Measurements from ENCODE around the gene POFUT1.

The POFUT1 gene

DNA sequence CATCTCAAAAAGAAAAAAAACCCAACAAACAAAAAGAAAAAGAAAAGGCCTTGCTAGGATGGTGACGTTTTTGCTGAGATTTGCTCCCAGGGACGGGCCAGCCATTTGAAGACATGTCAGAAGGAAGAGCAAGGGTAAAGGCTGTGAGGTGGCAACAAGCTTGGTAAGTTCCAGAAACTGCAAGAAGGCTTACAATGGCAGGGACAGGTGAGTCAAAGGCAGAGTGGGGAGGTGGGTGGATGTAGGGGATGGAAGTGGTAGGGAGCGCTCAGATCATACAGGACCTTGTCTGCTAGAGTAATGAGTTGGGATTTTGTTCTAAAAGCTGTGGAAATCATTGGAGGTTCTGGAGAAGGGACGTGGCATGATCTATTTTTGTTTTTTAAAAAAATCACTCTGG lies 74.0 kb downstream of the POFUT1 start:
- DNase-seq (ENCODE audit: low spot score): no peak

DNA sequence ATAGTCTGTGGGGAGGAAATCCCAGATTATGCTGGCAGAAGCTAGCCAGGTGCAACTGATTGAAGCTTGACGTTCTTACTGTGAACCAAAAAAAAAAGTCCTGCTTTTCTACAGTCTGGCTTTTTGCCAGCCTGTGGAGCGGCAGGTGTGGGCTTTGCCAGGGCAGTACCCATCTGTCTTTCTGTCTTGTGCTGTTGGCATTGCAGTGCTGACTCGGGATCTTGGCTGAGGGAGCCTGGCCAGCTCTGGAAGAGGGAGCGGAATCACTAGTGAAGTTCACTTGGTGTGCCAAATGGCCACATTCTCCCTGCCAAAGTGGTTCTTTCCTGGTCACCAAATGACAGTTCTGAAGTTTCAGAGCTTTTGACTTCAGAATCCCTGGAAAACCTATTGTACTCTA lies 74.8 kb downstream of the POFUT1 start:
- peak; percentile 53 for DNase-seq (ENCODE audit: low spot score)

DNA sequence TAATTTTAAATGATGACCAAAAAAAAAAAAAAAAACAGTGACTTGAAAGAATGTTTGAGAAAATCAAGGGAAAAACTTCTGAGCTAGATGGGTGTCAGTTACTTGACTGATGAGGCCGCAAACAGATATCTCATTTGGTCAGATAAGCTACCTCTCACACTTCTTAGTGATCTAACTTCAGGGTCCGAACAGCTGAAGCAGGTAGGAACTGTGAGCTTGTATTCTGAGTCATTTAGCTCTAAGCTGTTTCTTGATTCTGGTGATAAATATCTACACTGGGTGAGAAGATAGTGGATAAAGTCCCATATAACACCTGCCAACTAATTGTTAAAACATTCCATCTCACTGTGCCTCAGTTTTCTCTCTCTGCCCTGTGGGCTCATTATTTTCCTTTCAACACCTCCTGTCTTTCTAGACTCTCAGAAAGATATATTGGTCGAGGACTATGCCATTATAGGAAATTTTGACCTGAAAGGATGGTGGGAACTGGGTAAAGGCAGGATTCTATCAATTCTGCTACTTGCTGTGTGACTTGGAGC lies 77.5 kb downstream of the POFUT1 start:
- no peak for DNase-seq (ENCODE audit: low spot score)

DNA sequence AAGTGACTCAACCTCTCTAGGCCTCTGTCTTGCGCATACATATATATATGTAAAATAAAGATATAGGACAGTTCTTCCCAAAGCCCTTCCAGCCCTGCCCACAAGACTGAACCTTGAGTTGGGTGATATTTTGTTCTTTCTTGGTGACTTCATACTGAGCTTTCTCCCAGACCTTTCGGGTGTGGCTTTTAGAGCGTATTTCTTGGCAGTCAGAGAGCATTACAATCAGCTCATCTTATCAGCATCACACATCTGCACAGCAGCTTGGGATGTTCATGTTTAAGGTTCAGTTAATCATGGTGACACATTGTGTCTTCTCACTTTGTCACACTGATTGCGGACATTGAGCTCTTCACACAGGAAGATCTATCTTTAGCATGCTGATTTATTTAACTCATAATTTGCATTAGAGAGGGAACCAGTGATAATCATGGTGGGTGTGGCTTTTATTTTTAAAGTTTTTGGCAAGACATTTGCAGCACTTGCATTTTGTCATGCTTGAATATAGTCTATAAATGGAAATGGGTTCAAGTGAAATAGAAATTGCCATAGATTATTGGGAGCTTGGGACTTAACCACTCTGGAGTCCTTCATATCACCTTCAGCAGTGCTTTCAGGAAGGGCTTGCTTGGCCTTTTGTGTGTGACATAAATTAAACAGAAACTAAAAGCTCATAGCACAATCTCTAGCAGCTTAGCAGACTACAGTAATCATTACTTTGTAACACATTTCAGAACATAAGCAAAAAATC lies 78.1 kb downstream of the POFUT1 start:
- no peak for DNase-seq (ENCODE audit: low spot score)

DNA sequence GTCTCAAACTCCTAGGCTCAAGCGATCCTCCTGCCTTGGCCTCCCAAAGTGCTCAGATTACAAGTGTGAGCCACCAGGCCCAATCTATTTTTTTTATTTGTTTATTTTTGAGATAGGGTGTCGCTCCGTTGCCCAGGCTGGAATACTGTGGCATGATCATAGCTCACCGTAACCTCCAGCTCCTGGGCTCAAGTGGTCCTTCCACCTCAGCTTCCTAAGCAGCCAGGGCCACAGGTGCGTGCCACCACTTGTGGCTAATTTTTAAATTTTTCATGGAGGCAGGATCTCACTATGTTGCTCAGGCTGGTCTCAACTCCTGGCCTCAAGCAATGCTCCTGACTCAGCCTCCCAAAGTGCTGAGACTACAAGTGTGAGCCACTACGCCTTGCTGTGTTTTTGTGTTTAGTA lies 79.6 kb downstream of the POFUT1 start:
- no peak for DNase-seq (ENCODE audit: low spot score)

All from pons (tissue), 1 donor.